ENCODE results near the gene WFDC1. TPM values are rescaled to one million over a fixed set of nuclear protein-coding genes. Genes with fewer than 3 reads are reported as not detected.
A peak's percentile ranks its signal among the peaks of the same experiment; 100 is the strongest.

WFDC1 gene
- total RNA-seq, 1 donor from 2014 or later, result not detected

GRCh38 chr16:84357191-84357651 lies 62.5 kb downstream of the WFDC1 start:
- intact Hi-C loops (cut with micrococcal nuclease), result no loop called here
- no peaks in the 10 kb centered on the region for H3K36me3 Mint-ChIP-seq (ENCODE audit: low read depth)
- no peaks in the 10 kb centered on the region for H3K9me3 Mint-ChIP-seq
- H3K4me1 Mint-ChIP-seq (ENCODE audit: low read depth), result peaks cover 31% of the 10 kb centered on the region
- no peaks in the 10 kb centered on the region for H3K27me3 Mint-ChIP-seq (ENCODE audit: insufficient read depth)
- H3K27ac Mint-ChIP-seq, result no peak overlapping the region
- no peak overlapping the region for H3K4me3 Mint-ChIP-seq
- DNase-seq (ENCODE audit: low spot score), result peak; percentile 1

GRCh38 chr16:84358601-84359295 lies 64.1 kb downstream of the WFDC1 start:
- Mint-ChIP-seq H3K4me1 (ENCODE audit: low read depth) (peaks cover 31% of the 10 kb centered on the region), H3K27me3 (ENCODE audit: insufficient read depth) (no peaks in the 10 kb centered on the region), H3K27ac (peak overlapping the region; percentile 44), H3K9me3 (no peaks in the 10 kb centered on the region), H3K36me3 (ENCODE audit: low read depth) (no peaks in the 10 kb centered on the region), H3K4me3 (no peak overlapping the region)
- DNase-seq (ENCODE audit: low spot score), result no peak
- intact Hi-C loops (cut with micrococcal nuclease), result no loop called here

DNA sequence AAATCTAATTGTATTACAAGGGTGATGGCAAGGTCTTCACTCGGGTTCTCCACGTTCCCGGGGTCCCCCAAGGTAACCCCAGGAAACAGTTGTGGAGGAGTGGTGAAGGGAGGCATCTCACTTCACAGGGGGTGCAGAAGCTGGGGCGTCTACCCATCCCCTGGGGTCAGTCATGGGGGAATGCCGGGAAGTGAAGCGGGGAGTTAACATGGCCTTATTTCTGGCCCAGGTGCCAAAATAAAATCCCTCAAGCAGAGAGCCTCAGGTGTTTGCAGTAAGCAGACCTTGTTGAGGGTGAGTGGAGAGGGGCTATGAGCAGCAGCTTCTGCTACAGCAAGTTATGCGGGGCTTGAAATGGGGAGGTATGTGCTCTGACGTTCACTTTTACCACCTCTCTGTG lies 64.6 kb downstream of the WFDC1 start:
- no peak for DNase-seq (ENCODE audit: low spot score)
- Mint-ChIP-seq H3K4me3 (no peak overlapping the region), H3K27me3 (ENCODE audit: insufficient read depth) (peaks cover under 1% of the 10 kb centered on the region), H3K9me3 (no peaks in the 10 kb centered on the region), H3K27ac (peak overlapping the region; percentile 44), H3K36me3 (ENCODE audit: low read depth) (no peaks in the 10 kb centered on the region), H3K4me1 (ENCODE audit: low read depth) (peaks cover 31% of the 10 kb centered on the region)
- intact Hi-C loops (cut with micrococcal nuclease), result no loop called here

DNA sequence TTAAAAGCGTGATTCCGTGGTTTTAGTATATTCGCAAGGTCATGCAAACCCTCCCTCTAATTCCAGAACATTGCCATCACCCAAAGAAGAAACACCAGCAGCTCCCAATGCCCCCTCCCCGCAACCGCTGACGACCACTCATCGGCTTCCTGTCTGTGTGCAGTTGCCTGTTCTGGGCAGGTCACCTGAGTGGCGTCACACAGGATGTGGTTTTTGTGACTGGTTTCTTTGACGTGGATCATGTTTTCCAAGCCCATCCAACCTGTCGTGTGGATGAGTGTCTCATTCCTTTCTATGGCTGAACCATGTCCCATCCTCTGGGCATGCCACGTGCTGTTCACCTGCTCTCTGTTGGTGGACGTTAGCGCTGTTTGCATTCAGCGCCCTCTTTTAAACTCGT lies 65.5 kb downstream of the WFDC1 start:
- intact Hi-C loops (cut with micrococcal nuclease), result no loop called here
- DNase-seq (ENCODE audit: low spot score), result peak; percentile 24
- Mint-ChIP-seq H3K27me3 (ENCODE audit: insufficient read depth) (peaks cover 5% of the 10 kb centered on the region), H3K27ac (peak overlapping the region; percentile 74), H3K4me3 (peak overlapping the region; percentile 41), H3K4me1 (ENCODE audit: low read depth) (peaks cover 31% of the 10 kb centered on the region), H3K36me3 (ENCODE audit: low read depth) (no peaks in the 10 kb centered on the region), H3K9me3 (no peaks in the 10 kb centered on the region)

GRCh38 chr16:84360748-84361147 lies 66.1 kb downstream of the WFDC1 start:
- H3K9me3 Mint-ChIP-seq, result no peaks in the 10 kb centered on the region
- H3K27me3 Mint-ChIP-seq (ENCODE audit: insufficient read depth), result peaks cover 6% of the 10 kb centered on the region
- H3K27ac Mint-ChIP-seq, result peak overlapping the region; percentile 74
- DNase-seq (ENCODE audit: low spot score), result no peak
- no peak overlapping the region for H3K4me3 Mint-ChIP-seq
- intact Hi-C loops (cut with micrococcal nuclease), result no loop called here
- no peaks in the 10 kb centered on the region for H3K36me3 Mint-ChIP-seq (ENCODE audit: low read depth)
- peaks cover 31% of the 10 kb centered on the region for H3K4me1 Mint-ChIP-seq (ENCODE audit: low read depth)

DNA sequence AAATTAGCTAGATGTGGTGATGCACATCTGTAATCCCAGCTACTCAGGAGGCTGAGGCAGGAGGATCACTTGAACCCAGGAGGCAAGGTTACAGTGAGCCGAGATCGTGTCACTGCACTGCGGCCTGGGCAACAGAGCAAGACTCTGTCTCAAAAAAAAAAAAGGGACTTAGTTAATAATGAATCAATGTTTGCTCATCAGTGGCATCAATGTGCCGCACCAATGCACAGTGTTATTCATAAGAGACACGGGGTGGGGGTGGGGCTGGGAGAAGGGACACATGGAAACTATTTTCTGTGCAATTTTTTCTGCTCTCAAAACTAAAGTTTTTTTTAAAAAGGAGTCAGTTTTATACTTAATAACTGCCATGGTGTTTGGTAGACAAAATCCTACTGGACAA lies 66.9 kb downstream of the WFDC1 start:
- peaks cover 31% of the 10 kb centered on the region for H3K4me1 Mint-ChIP-seq (ENCODE audit: low read depth)
- DNase-seq (ENCODE audit: low spot score), result no peak
- peaks cover 10% of the 10 kb centered on the region for H3K27me3 Mint-ChIP-seq (ENCODE audit: insufficient read depth)
- no peaks in the 10 kb centered on the region for H3K9me3 Mint-ChIP-seq
- no peak overlapping the region for H3K27ac Mint-ChIP-seq
- H3K4me3 Mint-ChIP-seq, result no peak overlapping the region
- no peaks in the 10 kb centered on the region for H3K36me3 Mint-ChIP-seq (ENCODE audit: low read depth)
- intact Hi-C loops (cut with micrococcal nuclease), result no loop called here

DNA sequence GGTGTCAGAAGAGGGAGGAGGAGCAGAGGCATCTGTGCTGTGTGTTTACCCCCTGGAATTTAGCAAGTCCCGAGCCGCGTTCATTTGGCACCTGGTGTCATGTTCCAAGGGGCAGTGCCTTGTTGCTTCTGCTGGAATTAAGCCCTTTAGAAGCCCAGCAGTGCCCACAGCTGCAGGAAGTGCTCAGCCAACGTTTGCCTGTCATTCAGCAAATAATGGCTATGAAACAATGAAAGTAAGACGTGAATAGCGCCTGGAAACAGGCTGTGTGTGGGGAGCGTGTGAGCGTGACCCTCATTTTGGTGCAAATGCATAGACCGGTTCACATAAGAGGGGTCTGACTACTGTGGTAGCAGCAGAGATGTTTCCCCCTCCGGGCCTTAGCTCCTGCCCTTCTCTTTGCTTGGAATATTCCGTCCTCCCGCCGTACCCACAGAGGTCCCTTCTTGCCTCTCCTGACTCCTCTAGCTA lies 67.8 kb downstream of the WFDC1 start:
- Mint-ChIP-seq H3K9me3 (no peaks in the 10 kb centered on the region), H3K4me1 (ENCODE audit: low read depth) (peaks cover 22% of the 10 kb centered on the region), H3K27me3 (ENCODE audit: insufficient read depth) (peaks cover 20% of the 10 kb centered on the region), H3K36me3 (ENCODE audit: low read depth) (no peaks in the 10 kb centered on the region), H3K27ac (no peak overlapping the region), H3K4me3 (no peak overlapping the region)
- intact Hi-C loops (cut with micrococcal nuclease), result no loop called here
- no peak for DNase-seq (ENCODE audit: low spot score)

- H3K27me3 Mint-ChIP-seq (ENCODE audit: insufficient read depth), result peaks cover 45% of the 10 kb centered on the region
- intact Hi-C loops (cut with micrococcal nuclease), result no loop called here
These were observed 71.5 kb downstream of the WFDC1 start for GRCh38 chr16:84366208-84366607.

DNA sequence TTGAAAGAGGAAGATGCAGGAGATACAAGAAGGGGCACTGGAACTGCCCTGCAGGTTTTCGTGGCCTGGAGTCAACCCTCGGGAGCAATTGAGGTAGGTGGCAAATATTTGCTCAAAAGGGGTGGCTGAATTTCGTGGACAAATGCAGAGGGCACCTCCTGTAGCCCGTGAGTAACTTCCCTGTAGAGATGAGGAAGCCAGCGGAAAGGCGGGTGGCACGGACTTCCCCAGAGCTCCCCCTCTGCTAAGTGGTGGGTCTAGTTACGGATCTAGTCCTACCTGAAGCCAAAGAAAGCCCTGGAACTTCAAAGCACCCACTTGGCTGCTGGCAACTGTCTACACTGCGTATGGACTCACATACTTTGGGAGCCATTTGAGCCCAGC lies 72.6 kb downstream of the WFDC1 start:
- H3K27ac Mint-ChIP-seq, result no peak overlapping the region
- intact Hi-C loops (cut with micrococcal nuclease), result no loop called here
- H3K27me3 Mint-ChIP-seq (ENCODE audit: insufficient read depth), result peaks cover 45% of the 10 kb centered on the region
- no peak for DNase-seq (ENCODE audit: low spot score)
- H3K4me1 Mint-ChIP-seq (ENCODE audit: low read depth), result peaks cover 4% of the 10 kb centered on the region
- H3K9me3 Mint-ChIP-seq, result no peaks in the 10 kb centered on the region
- H3K4me3 Mint-ChIP-seq, result no peak overlapping the region
- H3K36me3 Mint-ChIP-seq (ENCODE audit: low read depth), result no peaks in the 10 kb centered on the region

More at GRCh38 chr16:84366208-84366607, 71.5 kb downstream of the WFDC1 start:
- Mint-ChIP-seq H3K27ac (no peak overlapping the region), H3K36me3 (ENCODE audit: low read depth) (no peaks in the 10 kb centered on the region), H3K9me3 (no peaks in the 10 kb centered on the region), H3K4me3 (no peak overlapping the region), H3K4me1 (ENCODE audit: low read depth) (peaks cover 4% of the 10 kb centered on the region)
- DNase-seq (ENCODE audit: low spot score), result no peak

DNA sequence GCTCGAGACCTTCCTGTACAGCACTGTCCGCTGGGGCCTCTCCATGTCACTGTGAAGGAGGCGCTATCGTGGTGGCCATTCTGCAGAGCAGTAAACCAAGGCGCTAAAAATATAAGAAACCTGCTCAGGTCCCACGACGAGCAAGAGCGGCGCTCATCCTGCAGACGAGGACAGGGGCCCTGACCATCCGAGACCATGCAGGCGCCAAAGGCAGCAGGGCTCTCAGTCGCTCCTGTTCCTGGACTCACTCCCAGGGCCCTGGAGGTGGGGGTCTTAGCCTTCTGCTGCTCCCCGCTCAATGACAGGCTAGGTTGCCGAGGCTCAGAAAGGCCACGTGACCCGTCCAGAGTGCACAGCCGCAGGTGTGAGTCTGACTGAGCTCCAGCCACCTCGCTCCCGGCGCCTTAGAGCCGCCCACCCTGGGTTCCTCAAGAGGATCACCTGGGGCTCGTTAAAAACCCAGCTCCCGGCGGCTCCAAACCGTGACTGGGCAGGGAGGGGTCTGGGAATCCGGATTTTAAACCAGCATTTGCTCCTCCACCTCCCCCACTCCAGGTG lies 73.2 kb downstream of the WFDC1 start:
- Mint-ChIP-seq H3K4me1 (ENCODE audit: low read depth) (peaks cover 4% of the 10 kb centered on the region), H3K9me3 (no peaks in the 10 kb centered on the region), H3K27ac (no peak overlapping the region)

GRCh38 chr16:84368308-84368996 lies 73.8 kb downstream of the WFDC1 start, which contains the start of gene ATP2C2:
ATP2C2 (plus strand) TSS chr16:84368538; CDS start chr16:84368616, 78 bp downstream.
- no peak within 1 kb of the TSS for H3K4me3 Mint-ChIP-seq
- no peak within 1 kb of the TSS for H3K27ac Mint-ChIP-seq
- intact Hi-C loops (cut with micrococcal nuclease), result no loop called here
- peaks cover 45% of the 10 kb centered on the region for H3K27me3 Mint-ChIP-seq (ENCODE audit: insufficient read depth)
- H3K36me3 Mint-ChIP-seq (ENCODE audit: low read depth), result no peaks in the 10 kb centered on the region
- peaks cover 4% of the 10 kb centered on the region for H3K4me1 Mint-ChIP-seq (ENCODE audit: low read depth)
- DNase-seq (ENCODE audit: low spot score), result no peak
- no peaks in the 10 kb centered on the region for H3K9me3 Mint-ChIP-seq

More for the DNA sequence above, 73.2 kb downstream of the WFDC1 start:
- Mint-ChIP-seq H3K4me3 (no peak overlapping the region), H3K27me3 (ENCODE audit: insufficient read depth) (peaks cover 45% of the 10 kb centered on the region), H3K36me3 (ENCODE audit: low read depth) (no peaks in the 10 kb centered on the region)
- no peak for DNase-seq (ENCODE audit: low spot score)
- intact Hi-C loops (cut with micrococcal nuclease), result no loop called here

DNA sequence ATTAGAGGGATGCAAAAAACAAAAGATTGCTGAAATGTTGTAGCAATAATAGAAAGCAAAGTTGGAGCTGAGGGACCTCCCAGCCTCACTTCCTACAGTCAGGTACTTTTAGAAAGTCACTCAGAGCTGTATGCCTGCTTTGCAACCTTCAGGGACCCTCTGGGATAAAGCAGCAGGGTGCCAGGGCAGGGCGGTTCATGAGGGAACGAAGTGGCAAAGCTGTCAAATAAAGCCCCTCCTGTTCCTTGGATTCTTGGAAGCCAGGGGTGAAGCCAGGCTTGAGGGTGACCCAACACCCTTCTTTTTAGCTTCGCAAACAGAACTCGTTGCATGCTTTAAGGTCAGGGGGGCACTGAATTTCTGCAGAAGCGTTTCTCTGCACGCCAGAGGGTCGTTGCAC lies 74.4 kb downstream of the WFDC1 start:
- H3K9me3 Mint-ChIP-seq, result no peaks in the 10 kb centered on the region
- H3K4me1 Mint-ChIP-seq (ENCODE audit: low read depth), result peaks cover 4% of the 10 kb centered on the region
- intact Hi-C loops (cut with micrococcal nuclease), result no loop called here
- peaks cover 45% of the 10 kb centered on the region for H3K27me3 Mint-ChIP-seq (ENCODE audit: insufficient read depth)
- no peak overlapping the region for H3K4me3 Mint-ChIP-seq
- H3K27ac Mint-ChIP-seq, result no peak overlapping the region
- no peaks in the 10 kb centered on the region for H3K36me3 Mint-ChIP-seq (ENCODE audit: low read depth)
- DNase-seq (ENCODE audit: low spot score), result no peak
